Sigmoid colon (tissue), 4 donors: Measurements from ENCODE around the gene DGKI.

Source experiments
- CTCF ChIP-seq, 4 experiments: fragments of 450-650 bp in 3 of 4; fragments of 200-600 bp in 1 of 4; IDR thresholded peaks; one replicate each; pipeline ENCODE4 v1.5.1; 2016 to 2019; ENCODE audit warnings: antibody characterized with exemption in 4 of 4, mild to moderate bottlenecking in 3 of 4, moderate library complexity in 2 of 4
- EP300 ChIP-seq, 4 donors: sonication (generic); formaldehyde crosslinking; IDR thresholded peaks; one replicate each; pipeline ENCODE4 v1.6.1; 2017; ENCODE audit warnings: antibody characterized with exemption in 4 of 4
- POLR2A ChIP-seq, 2 donors: fragments of 450-650 bp; IDR thresholded peaks; one replicate each; pipeline ENCODE4 v1.6.1; 2016; ENCODE audit warnings: antibody characterized with exemption in 2 of 2, mild to moderate bottlenecking in 2 of 2, moderate library complexity in 2 of 2

GRCh38 chr7:137762334-137762733 lies 84.4 kb downstream of the DGKI start:
- TF ChIP-seq POLR2A (IDR thresholded peaks at IDR 0.05) (no peak), CTCF (IDR thresholded peaks at IDR 0.05) (no peak), EP300 (IDR thresholded peaks at IDR 0.05) (no peak)
